ENCODE measurements around the gene PPP2R2B. TPM values are rescaled to one million over a fixed set of nuclear protein-coding genes. Genes with fewer than 3 reads are reported as not detected.

The PPP2R2B gene
- total and polyA plus RNA-seq, 12 donors, result 0.35 to 11.7 (median 4.7) TPM

GRCh38 chr5:146828385-146828784 is 50.2 kb downstream of the PPP2R2B start:
- Histone ChIP-seq H3K4me3 (no peak overlapping the region), H3K36me3 (replicated peaks in 1 of 2) (no peaks in the 10 kb centered on the region), H3K9me3 (replicated peaks in 1 of 3) (no peaks in the 10 kb centered on the region), H3K27me3 (no peaks in the 10 kb centered on the region), H3K4me1 (replicated peaks in 1 of 2) (peaks cover 3 to 4% of the 10 kb centered on the region in 2 donors), H3K27ac (no peak overlapping the region)
- intact Hi-C loops (cut with DNase I), result no loop called here
- DNase-seq, result peak in 2 of 7 donors; percentile 8 to 15
- TF ChIP-seq CTCF (IDR thresholded peaks at IDR 0.05), result no peak
- TF ChIP-seq POLR2A (IDR thresholded peaks at IDR 0.05), result no peak

- no peaks in the 10 kb centered on the region for H3K36me3 ChIP-seq (replicated peaks in 1 of 2)
- TF ChIP-seq POLR2A (IDR thresholded peaks at IDR 0.05) (no peak), CTCF (IDR thresholded peaks at IDR 0.05) (no peak)
- DNase-seq, result no peak
- H3K4me1 ChIP-seq (replicated peaks in 1 of 2), result peaks cover under 1 to 4% of the 10 kb centered on the region in 2 donors
- H3K27ac ChIP-seq, result no peak overlapping the region
- H3K4me3 ChIP-seq, result no peak overlapping the region
- intact Hi-C loops (cut with DNase I), result no loop called here
- WGBS, 4 donors, result 72 to 97% (median 84%) methylated on average over 2 of the region's 2 CpGs
- H3K27me3 ChIP-seq, result no peaks in the 10 kb centered on the region
- no peaks in the 10 kb centered on the region for H3K9me3 ChIP-seq (replicated peaks in 1 of 3)
Measured at GRCh38 chr5:146827901-146828300, 50.7 kb downstream of the PPP2R2B start.

GRCh38 chr5:146825033-146825432 is 53.5 kb downstream of the PPP2R2B start:
- peak; percentile 24 to 70 (median 53) for DNase-seq
- H3K27me3 ChIP-seq, result no peaks in the 10 kb centered on the region
- 19 to 26% (median 21%) methylated on average over 5 of the region's 5 CpGs for WGBS, 4 donors
- no peak overlapping the region for H3K4me3 ChIP-seq
- intact Hi-C loops (cut with DNase I), result no loop called here
- H3K27ac ChIP-seq, result no peak overlapping the region
- TF ChIP-seq POLR2A (IDR thresholded peaks at IDR 0.05) (no peak), CTCF (IDR thresholded peaks at IDR 0.05) (no peak)
- H3K36me3 ChIP-seq (replicated peaks in 1 of 2), result no peaks in the 10 kb centered on the region
- no peaks in the 10 kb centered on the region for H3K9me3 ChIP-seq (replicated peaks in 1 of 3)
- no peaks in the 10 kb centered on the region for H3K4me1 ChIP-seq (replicated peaks in 1 of 2)

- no peaks in the 10 kb centered on the region for H3K36me3 ChIP-seq (replicated peaks in 1 of 2)
- no peak overlapping the region for H3K27ac ChIP-seq
- H3K9me3 ChIP-seq (replicated peaks in 1 of 3), result no peaks in the 10 kb centered on the region
- no peaks in the 10 kb centered on the region for H3K27me3 ChIP-seq
- 83 to 89% (median 88%) methylated on average over 3 of the region's 3 CpGs for WGBS, 4 donors
- no peak overlapping the region for H3K4me3 ChIP-seq
- H3K4me1 ChIP-seq (replicated peaks in 1 of 2), result no peaks in the 10 kb centered on the region
- DNase-seq, result no peak
- intact Hi-C loops (cut with DNase I), result no loop called here
- TF ChIP-seq POLR2A (IDR thresholded peaks at IDR 0.05) (no peak), CTCF (IDR thresholded peaks at IDR 0.05) (no peak)
Measured at GRCh38 chr5:146821732-146822131, 56.8 kb downstream of the PPP2R2B start.
